ENCODE measurements around the gene ACSM2B. TPM values are rescaled to one million over a fixed set of nuclear protein-coding genes. Genes with fewer than 3 reads are reported as not detected.
"Not testable (repeated sequence)": the region's sequence is repeated elsewhere in the genome, so short reads cannot be mapped to it uniquely, and the experiment has no call there.

Gene ACSM2B
- total and polyA plus RNA-seq, 2 donors: 0.28 to 0.37 TPM

GRCh38 chr16:20536669-20537068, 39.5 kb downstream of the ACSM2B start:
- not testable (repeated sequence) for H3K4me3 ChIP-seq (ENCODE audit: low read depth, low read length); DNase-seq (ENCODE audit: extremely low spot score); H3K27ac ChIP-seq (ENCODE audit: low read depth); H3K4me1 ChIP-seq (ENCODE audit: insufficient read depth); H3K36me3 ChIP-seq (ENCODE audit: insufficient read depth)
- WGBS: 56% methylated on average over 1 of the region's 1 CpG

GRCh38 chr16:20532284-20532792, 43.8 kb downstream of the ACSM2B start:
- H3K27ac ChIP-seq (ENCODE audit: low read depth); H3K4me1 ChIP-seq (ENCODE audit: insufficient read depth); H3K4me3 ChIP-seq (ENCODE audit: low read depth, low read length); DNase-seq (ENCODE audit: extremely low spot score); H3K36me3 ChIP-seq (ENCODE audit: insufficient read depth): not testable (repeated sequence)
- no CpG with 5 or more reads among the region's 3 CpGs for WGBS

- H3K36me3 ChIP-seq (ENCODE audit: insufficient read depth); H3K27ac ChIP-seq (ENCODE audit: low read depth); H3K4me3 ChIP-seq (ENCODE audit: low read depth, low read length); H3K4me1 ChIP-seq (ENCODE audit: insufficient read depth); DNase-seq (ENCODE audit: extremely low spot score): not testable (repeated sequence)
- WGBS: no CpG with 5 or more reads among the region's 13 CpGs
Observed at GRCh38 chr16:20531795-20532194, 44.4 kb downstream of the ACSM2B start.

GRCh38 chr16:20520103-20520502, 56.1 kb downstream of the ACSM2B start:
- 78% methylated on average over 1 of the region's 1 CpG for WGBS

GRCh38 chr16:20519231-20519630, 56.9 kb downstream of the ACSM2B start:
- H3K4me3 ChIP-seq (ENCODE audit: low read depth, low read length): no peak overlapping the region
- no peaks in the 10 kb centered on the region for H3K36me3 ChIP-seq (ENCODE audit: insufficient read depth)
- no peak overlapping the region for H3K27ac ChIP-seq (ENCODE audit: low read depth)
- DNase-seq (ENCODE audit: extremely low spot score): no peak
- no peaks in the 10 kb centered on the region for H3K4me1 ChIP-seq (ENCODE audit: insufficient read depth)
- WGBS: 62% methylated on average over 3 of the region's 3 CpGs

More at GRCh38 chr16:20520103-20520502, 56.1 kb downstream of the ACSM2B start:
- Histone ChIP-seq H3K4me3 (ENCODE audit: low read depth, low read length) (no peak overlapping the region), H3K36me3 (ENCODE audit: insufficient read depth) (no peaks in the 10 kb centered on the region), H3K4me1 (ENCODE audit: insufficient read depth) (no peaks in the 10 kb centered on the region), H3K27ac (ENCODE audit: low read depth) (no peak overlapping the region)
- DNase-seq (ENCODE audit: extremely low spot score): no peak

GRCh38 chr16:20517149-20517548, 59.0 kb downstream of the ACSM2B start:
- Histone ChIP-seq H3K27ac (ENCODE audit: low read depth) (no peak overlapping the region), H3K36me3 (ENCODE audit: insufficient read depth) (no peaks in the 10 kb centered on the region), H3K4me3 (ENCODE audit: low read depth, low read length) (no peak overlapping the region), H3K4me1 (ENCODE audit: insufficient read depth) (no peaks in the 10 kb centered on the region)
- 59% methylated on average over 3 of the region's 3 CpGs for WGBS
- DNase-seq (ENCODE audit: extremely low spot score): no peak

GRCh38 chr16:20515688-20516090, 60.5 kb downstream of the ACSM2B start:
- Histone ChIP-seq H3K36me3 (ENCODE audit: insufficient read depth) (no peaks in the 10 kb centered on the region), H3K4me3 (ENCODE audit: low read depth, low read length) (no peak overlapping the region), H3K4me1 (ENCODE audit: insufficient read depth) (no peaks in the 10 kb centered on the region), H3K27ac (ENCODE audit: low read depth) (no peak overlapping the region)
- no peak for DNase-seq (ENCODE audit: extremely low spot score)

GRCh38 chr16:20510323-20510722, 65.8 kb downstream of the ACSM2B start:
- Histone ChIP-seq H3K4me1 (ENCODE audit: insufficient read depth) (no peaks in the 10 kb centered on the region), H3K36me3 (ENCODE audit: insufficient read depth) (no peaks in the 10 kb centered on the region), H3K27ac (ENCODE audit: low read depth) (no peak overlapping the region), H3K4me3 (ENCODE audit: low read depth, low read length) (no peak overlapping the region)
- no peak for DNase-seq (ENCODE audit: extremely low spot score)
- WGBS: 51% methylated on average over 1 of the region's 1 CpG

GRCh38 chr16:20507280-20507679, 68.9 kb downstream of the ACSM2B start:
- 80% methylated on average over 2 of the region's 2 CpGs for WGBS
- Histone ChIP-seq H3K4me3 (ENCODE audit: low read depth, low read length) (no peak overlapping the region), H3K4me1 (ENCODE audit: insufficient read depth) (no peaks in the 10 kb centered on the region), H3K36me3 (ENCODE audit: insufficient read depth) (no peaks in the 10 kb centered on the region), H3K27ac (ENCODE audit: low read depth) (no peak overlapping the region)
- DNase-seq (ENCODE audit: extremely low spot score): no peak

- no peak overlapping the region for H3K27ac ChIP-seq (ENCODE audit: low read depth)
- H3K4me1 ChIP-seq (ENCODE audit: insufficient read depth): no peaks in the 10 kb centered on the region
- 66% methylated on average over 1 of the region's 1 CpG for WGBS
- H3K36me3 ChIP-seq (ENCODE audit: insufficient read depth): no peaks in the 10 kb centered on the region
- DNase-seq (ENCODE audit: extremely low spot score): no peak
- no peak overlapping the region for H3K4me3 ChIP-seq (ENCODE audit: low read depth, low read length)
Observed at GRCh38 chr16:20504418-20504817, 71.7 kb downstream of the ACSM2B start.

GRCh38 chr16:20491448-20491847, 84.7 kb downstream of the ACSM2B start:
- not testable (repeated sequence) for DNase-seq (ENCODE audit: extremely low spot score); H3K36me3 ChIP-seq (ENCODE audit: insufficient read depth); H3K4me3 ChIP-seq (ENCODE audit: low read depth, low read length); H3K4me1 ChIP-seq (ENCODE audit: insufficient read depth); H3K27ac ChIP-seq (ENCODE audit: low read depth)
- WGBS: no CpG with 5 or more reads among the region's 11 CpGs

GRCh38 chr16:20490994-20491393, 85.2 kb downstream of the ACSM2B start:
- H3K4me3 ChIP-seq (ENCODE audit: low read depth, low read length); H3K27ac ChIP-seq (ENCODE audit: low read depth); H3K4me1 ChIP-seq (ENCODE audit: insufficient read depth); DNase-seq (ENCODE audit: extremely low spot score); H3K36me3 ChIP-seq (ENCODE audit: insufficient read depth): not testable (repeated sequence)
- no CpG with 5 or more reads among the region's 3 CpGs for WGBS

Data from urinary bladder (tissue), 4 donors.